Measurements from ENCODE around the gene TSPAN19.

GRCh38 chr12:85036234-85036707, at the start of gene TSPAN19, which contains the start of gene LRRIQ1:
- TF ChIP-seq CTCF (IDR thresholded peaks at IDR 0.05): no peak
- TF ChIP-seq POLR2A (IDR thresholded peaks at IDR 0.05): no peak
